ENCODE measurements around the gene METAP1.
"Not testable (repeated sequence)": the region's sequence is repeated elsewhere in the genome, so short reads cannot be mapped to it uniquely, and the experiment has no call there.

Gene METAP1

GRCh38 chr4:99091216-99091575 lies 95.7 kb downstream of the METAP1 start:
- no peak for DNase-seq (ENCODE audit: low read depth)
- TF ChIP-seq CTCF (conservative IDR thresholded peaks at IDR 0.05; ENCODE audit: low read length): no peak
- peak overlapping the region; percentile 98 for H3K4me3 ChIP-seq (ENCODE audit: low read length)

- DNase-seq (ENCODE audit: low read depth); H3K4me3 ChIP-seq (ENCODE audit: low read length): not testable (repeated sequence)
Observed at GRCh38 chr4:99091841-99092240, 96.3 kb downstream of the METAP1 start.

- no peak overlapping the region for H3K4me3 ChIP-seq (ENCODE audit: low read length)
- TF ChIP-seq CTCF (conservative IDR thresholded peaks at IDR 0.05; ENCODE audit: low read length): no peak
- no peak for DNase-seq (ENCODE audit: low read depth)
Observed at GRCh38 chr4:99099311-99099710, 103.8 kb downstream of the METAP1 start.

GRCh38 chr4:99099814-99100213 lies 104.3 kb downstream of the METAP1 start:
- not testable (repeated sequence) for H3K4me3 ChIP-seq (ENCODE audit: low read length)
- peak; percentile 53 for DNase-seq (ENCODE audit: low read depth)

GRCh38 chr4:99100876-99101275 lies 105.4 kb downstream of the METAP1 start:
- H3K4me3 ChIP-seq (ENCODE audit: low read length): no peak overlapping the region
- no peak for TF ChIP-seq CTCF (conservative IDR thresholded peaks at IDR 0.05; ENCODE audit: low read length)
- DNase-seq (ENCODE audit: low read depth): peak; percentile 70

GRCh38 chr4:99102634-99103033 lies 107.1 kb downstream of the METAP1 start:
- no peak for DNase-seq (ENCODE audit: low read depth)
- no peak for TF ChIP-seq CTCF (conservative IDR thresholded peaks at IDR 0.05; ENCODE audit: low read length)
- no peak overlapping the region for H3K4me3 ChIP-seq (ENCODE audit: low read length)

- no peak for DNase-seq (ENCODE audit: low read depth)
- H3K4me3 ChIP-seq (ENCODE audit: low read length): no peak overlapping the region
- TF ChIP-seq CTCF (conservative IDR thresholded peaks at IDR 0.05; ENCODE audit: low read length): no peak
Observed at GRCh38 chr4:99103166-99103565, 107.6 kb downstream of the METAP1 start.

- no peak for TF ChIP-seq CTCF (conservative IDR thresholded peaks at IDR 0.05; ENCODE audit: low read length)
- DNase-seq (ENCODE audit: low read depth): peak; percentile 69
- H3K4me3 ChIP-seq (ENCODE audit: low read length): no peak overlapping the region
Observed at GRCh38 chr4:99104153-99104552, 108.6 kb downstream of the METAP1 start.

GRCh38 chr4:99109286-99109685 lies 113.8 kb downstream of the METAP1 start:
- not testable (repeated sequence) for DNase-seq (ENCODE audit: low read depth); H3K4me3 ChIP-seq (ENCODE audit: low read length)

Measured in AG10803 (cell line).